K562 (cell line): Measurements from ENCODE around the gene RC3H2. TPM values are rescaled to one million over a fixed set of nuclear protein-coding genes. Genes with fewer than 3 reads are reported as not detected.

Experiments
- ATAC-seq: fragments of 200-7000 bp; cut with Tn5 transposase; 3 replicates; pipeline ENCODE4 v1.9.1; 2020; ENCODE audit warnings: moderate library complexity
- BruUV-seq: library from RNA; stranded (reverse); fragments of 400-500 nt; replicated peaks from 2 replicates; lab custom pipeline; 2021; lab: Mats Ljungman, UMichigan
- CTCF ChIA-PET: fragments of 300-600 bp; formaldehyde crosslinking; extraction: SDS; loops from one replicate; lab custom pipeline; 2021; ENCODE audit warnings: low intra/inter-chr PET ratio; lab: Yijun Ruan, JAX
- POLR2A ChIA-PET: fragments of 300-600, 350-650 bp; sonication (Branson Sonifier 250); formaldehyde crosslinking; extraction: SDS; loops from one replicate; lab custom pipeline; 2021; ENCODE audit warnings: antibody characterized with exemption, inconsistent platforms; lab: Yijun Ruan, JAX
- DNase-seq, 4 experiments: peaks; one replicate each; pipeline versions ENCODE4 v3.0.0 to v3.0.0-alpha.2; 2011 to 2018; ENCODE audit warnings: low spot score in 3 of 4, mixed read lengths in 3 of 4; ENCODE audit errors: extremely low read depth in 1 of 4
- FAIRE-seq: peaks from 2 replicates; lab custom pipeline; 2011; peaks lifted over from hg19 to GRCh38; lab: Jason Lieb, UNC
- H2AFZ ChIP-seq: 2 replicates; pipeline ENCODE4 v1.6.0; 2011; ENCODE audit warnings: low read depth, low read length, control low read depth, inconsistent platforms
- H3K27ac ChIP-seq: fragments of 200-600 bp; 3 replicates; pipeline ENCODE4 v1.8.0; 2011; ENCODE audit warnings: low read depth, mild to moderate bottlenecking, control low read depth, inconsistent platforms, low read length, moderate library complexity, mixed read lengths; ENCODE audit errors: extremely low read depth
- H3K27me3 ChIP-seq, 2 experiments: fragments of 300-600 bp in 1 of 2; 2 replicates in 1 of 2; 3 replicates in 1 of 2; pipeline versions ENCODE4 v1.6.0 to v1.8.0; 2011; ENCODE audit warnings: inconsistent platforms in 2 of 2, low read length in 2 of 2, mild to moderate bottlenecking in 1 of 2, mixed read lengths in 1 of 2, moderate library complexity in 1 of 2; ENCODE audit not compliant: control insufficient read depth in 2 of 2, insufficient read depth in 2 of 2
- H3K36me3 ChIP-seq: fragments of 300-600 bp; 3 replicates; pipeline ENCODE4 v1.8.0; 2011; ENCODE audit warnings: mild to moderate bottlenecking, low read length, inconsistent platforms; ENCODE audit not compliant: control insufficient read depth, insufficient read depth
- H3K4me1 ChIP-seq, 2 experiments: fragments of 200-600 bp in 1 of 2; replicated peaks in 1 of 2; 2 replicates in 1 of 2; 3 replicates in 1 of 2; pipeline versions ENCODE4 v1.5.1 to v1.8.0; 2011; ENCODE audit warnings: inconsistent platforms in 2 of 2, low read length in 2 of 2, mild to moderate bottlenecking in 1 of 2, mixed read lengths in 1 of 2, moderate library complexity in 1 of 2; ENCODE audit not compliant: control insufficient read depth in 2 of 2, insufficient read depth in 2 of 2
- H3K4me2 ChIP-seq: 2 replicates; pipeline ENCODE4 v1.6.1; 2011; ENCODE audit warnings: low read length, control low read depth, inconsistent platforms, mixed read lengths; ENCODE audit not compliant: insufficient read depth
- H3K4me3 ChIP-seq: fragments of 200-600 bp; sonication (generic), shearing (Covaris generic); 2 replicates; pipeline ENCODE4 v1.5.1; 2016; ENCODE audit warnings: control low read depth, inconsistent platforms
- H3K79me2 ChIP-seq: fragments of 200-600 bp; 3 replicates; pipeline ENCODE4 v1.8.0; 2011; ENCODE audit warnings: low read length, inconsistent platforms; ENCODE audit not compliant: control insufficient read depth, insufficient read depth
- H3K9ac ChIP-seq, 2 experiments: 2 replicates each; pipeline versions ENCODE4 v1.6.0 to v1.6.1; 2011; ENCODE audit warnings: low read depth in 2 of 2, low read length in 2 of 2, control low read depth in 1 of 2, inconsistent platforms in 1 of 2, mild to moderate bottlenecking in 1 of 2, mixed read lengths in 1 of 2; ENCODE audit not compliant: insufficient read depth in 1 of 2
- H3K9me1 ChIP-seq: one replicate; pipeline ENCODE4 v1.6.0; 2011; ENCODE audit warnings: inconsistent platforms, mild to moderate bottlenecking, low read length, moderate library complexity; ENCODE audit not compliant: control insufficient read depth, insufficient read depth
- H3K9me3 ChIP-seq: replicated peaks from 2 replicates; pipeline ENCODE4 v1.5.1; 2011; ENCODE audit warnings: low read depth, low read length, inconsistent platforms; ENCODE audit not compliant: control insufficient read depth, insufficient read depth
- H4K20me1 ChIP-seq: replicated peaks from 2 replicates; pipeline ENCODE4 v1.6.1; 2011; ENCODE audit warnings: low read length, inconsistent platforms, mixed read lengths; ENCODE audit not compliant: control insufficient read depth, insufficient read depth
- ADNP ChIP-seq: fragments of 200-800 bp; sonication (Bioruptor generic); IDR thresholded peaks from 2 replicates; pipeline ENCODE4 v1.6.1; 2016; ENCODE audit warnings: missing genetic modification characterization, missing compliant biosample characterization
- E2F5 ChIP-seq: sonication (generic); formaldehyde crosslinking; IDR thresholded peaks from 2 replicates; pipeline ENCODE4 v1.8.0; 2022; ENCODE audit warnings: mild to moderate bottlenecking, missing genetic modification reagents
- ESRRB ChIP-seq: fragments of 250-450 bp; sonication (Bioruptor Pico); IDR thresholded peaks from 2 replicates; pipeline ENCODE4 v1.5.0; 2020; ENCODE audit warnings: mild to moderate bottlenecking, moderate library complexity, borderline replicate concordance
- ETV1 ChIP-seq: fragments of 450-650 bp; conservative IDR thresholded peaks from 2 replicates; pipeline ENCODE4 v1.6.1; 2016; ENCODE audit warnings: missing genetic modification characterization, control low read depth, low read depth, missing compliant biosample characterization
- GTF2E2 ChIP-seq: fragments of 200-800 bp; sonication (Bioruptor generic); IDR thresholded peaks from 2 replicates; pipeline ENCODE4 v1.6.1; 2016; ENCODE audit warnings: missing genetic modification characterization, missing compliant biosample characterization
- IRF2 ChIP-seq: sonication (generic); formaldehyde crosslinking; IDR thresholded peaks from 2 replicates; pipeline ENCODE4 v1.8.1; 2022; ENCODE audit warnings: mild to moderate bottlenecking, missing genetic modification reagents
- MEF2D ChIP-seq: conservative IDR thresholded peaks from 2 replicates; pipeline ENCODE4 v1.6.1; 2016; ENCODE audit warnings: low read depth, missing genetic modification characterization, missing compliant biosample characterization
- NR0B1 ChIP-seq: fragments of 450-650 bp; IDR thresholded peaks from one replicate; pipeline ENCODE4 v1.6.1; 2018; ENCODE audit warnings: mild to moderate bottlenecking, moderate library complexity; ENCODE audit not compliant: partially characterized antibody
- PML ChIP-seq: IDR thresholded peaks from 2 replicates; pipeline ENCODE4 v1.6.1; 2012; ENCODE audit warnings: low read length, inconsistent platforms
- RAD21 ChIP-seq, 2 experiments: fragments of 250-450 bp in 1 of 2; fragments of 450-650 bp in 1 of 2; sonication (Bioruptor Pico) in 1 of 2; formaldehyde crosslinking in 1 of 2; IDR thresholded peaks in 1 of 2; conservative IDR thresholded peaks in 1 of 2; 2 replicates each; pipeline versions ENCODE4 v1.4.0 to v1.8.0; 2020 to 2022; ENCODE audit warnings: mild to moderate bottlenecking in 2 of 2, moderate library complexity in 1 of 2
- RBM34 ChIP-seq: fragments of 200-400 bp; formaldehyde crosslinking; IDR thresholded peaks from 2 replicates; pipeline ENCODE4 v1.6.1; 2018; ENCODE audit warnings: low read length, borderline replicate concordance; ENCODE audit not compliant: insufficient read depth
- ZNF57 ChIP-seq: fragments of 450-650 bp; formaldehyde crosslinking; IDR thresholded peaks from 2 replicates; pipeline ENCODE4 v1.4.0; 2020; ENCODE audit warnings: mild to moderate bottlenecking, moderate library complexity
- WGBS: fragments of 100-300 bp; shearing (Covaris generic); methylation state at CpG from one replicate; pipeline ENCODE4 v1.1.6; 2016; ENCODE audit warnings: low coverage, mixed read lengths; ENCODE audit not compliant: insufficient coverage; ENCODE audit errors: missing lambda C conversion rate; 5-methylcytosine and 5-hydroxymethylcytosine counted together
- in situ Hi-C: fragments of 300-500 bp; cut with MboI; formaldehyde crosslinking; loops from 4 replicates; pipeline ENCODE4 v1.15.0; 2018; ENCODE audit warnings: inconsistent platforms, mixed read lengths
- intact Hi-C: fragments of 100-400 bp; cut with micrococcal nuclease; formaldehyde crosslinking; loops from 2 replicates; pipeline ENCODE4 v1.14.2; 2022
- polyA plus RNA-seq, 8 experiments: library from polyadenylated mRNA; depleted of rRNA in 4 of 8; stranded (reverse) in 5 of 8; unstranded in 3 of 8; fragments of >200 nt; fragmentation: Nextera tagmentation in 2 of 8; fragmentation: Illumina TruSeq in 1 of 8; extraction: Ambion mirVana in 2 of 8; extraction: Trizol in 1 of 8; gene quantifications; 2 replicates each; pipeline versions ENCODE4 v1.2.1 to v1.2.3, GENCODE V29; 2011 to 2014; ENCODE audit warnings: inconsistent platforms in 1 of 8, missing spikeins in 1 of 8
- total RNA-seq, 7 experiments: library from RNA; depleted of rRNA in 6 of 7; stranded (reverse); fragments of >200 nt in 6 of 7; fragmentation: Illumina TruSeq in 2 of 7; extraction: Trizol in 2 of 7; gene quantifications; 2 replicates each; pipeline versions ENCODE4 v1.2.1 to v1.2.3, GENCODE V29; 2011 to 2021; ENCODE audit warnings: low replicate concordance in 1 of 7

RC3H2 gene
- total and polyA plus RNA-seq, 9 of the 15 experiments (the other 6 are each of a cell fraction or from before 2014, with no cell fraction given) = 5.6 to 35.4 (median 18.6) TPM

GRCh38 chr9:122863407-122863806 is 41.8 kb downstream of the RC3H2 start (continued):
- TF ChIP-seq RAD21 (CRISPR knock-in tag; conservative IDR thresholded peaks at IDR 0.05 in 1 of 2, IDR thresholded peaks at IDR 0.05 in 1 of 2) (no peak), ETV1 (tag) (no peak), ADNP (tag) (no peak), IRF2 (CRISPR knock-in tag) (no peak), E2F5 (no peak), GTF2E2 (tag) (no peak), RBM34 (no peak), MEF2D (tag) (no peak)
- TF ChIP-seq, all 486 proteins: peak for 0

- Histone ChIP-seq H3K27me3 (no peaks in the 10 kb centered on the region), H3K9ac (no peak overlapping the region), H4K20me1 (no peaks in the 10 kb centered on the region), H3K9me1 (no peaks in the 10 kb centered on the region), H3K4me1 (no peaks in the 10 kb centered on the region), H3K4me2 (no peak overlapping the region), H3K79me2 (no peaks in the 10 kb centered on the region), H3K36me3 (peaks cover 64% of the 10 kb centered on the region), H3K27ac (no peak overlapping the region), H3K4me3 (no peak overlapping the region), H2AFZ (no peak overlapping the region), H3K9me3 (no peaks in the 10 kb centered on the region)
- ChIA-PET CTCF (no interaction called here), POLR2A (no interaction called here)
- ATAC-seq (no peak), DNase-seq (no peak), FAIRE-seq (no peak)
- TF ChIP-seq ESRRB (CRISPR knock-in tag) (no peak), NR0B1 (no peak), ZNF57 (CRISPR knock-in tag) (no peak), PML (no peak)
- BruUV-seq = no TSS peak
- 84% methylated on average over 7 of the region's 8 CpGs for WGBS
- intact Hi-C loops = no loop called here
- in situ Hi-C loops = no loop called here
Observed at GRCh38 chr9:122860319-122861142, 44.6 kb downstream of the RC3H2 start.
